ENCODE measurements around the gene PKNOX2. TPM values are rescaled to one million over a fixed set of nuclear protein-coding genes. Genes with fewer than 3 reads are reported as not detected.
"Not testable (repeated sequence)": the region's sequence is repeated elsewhere in the genome, so short reads cannot be mapped to it uniquely, and the experiment has no call there.

The PKNOX2 gene
- total RNA-seq, 2 experiments from 2014 or later, result not detected

DNA sequence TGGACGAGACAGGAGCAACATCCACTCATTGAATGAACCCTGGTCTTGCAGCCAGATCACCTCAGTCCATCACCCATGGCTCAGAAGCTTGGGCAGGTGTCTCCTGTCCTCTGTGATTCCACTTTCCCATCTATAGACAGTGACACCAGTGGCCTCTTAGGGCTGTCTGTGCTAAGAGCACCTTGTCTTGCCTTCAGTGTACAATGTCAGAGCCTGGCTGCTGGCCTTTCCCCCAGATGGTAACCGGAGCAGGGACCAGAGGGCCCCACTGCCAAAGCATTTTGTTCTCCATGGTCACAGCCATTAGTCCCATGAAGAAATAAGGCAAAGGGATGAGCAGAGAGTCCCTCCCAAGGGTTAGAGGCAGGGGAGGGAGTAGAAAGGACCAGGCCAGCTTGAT lies 35.4 kb downstream of the PKNOX2 start:
- no peak for DNase-seq
- H3K36me3 Mint-ChIP-seq, result no peaks in the 10 kb centered on the region
- no peak overlapping the region for H3K27ac Mint-ChIP-seq
- H3K4me1 Mint-ChIP-seq, result no peaks in the 10 kb centered on the region
- H3K9me3 Mint-ChIP-seq, result no peaks in the 10 kb centered on the region
- no peak overlapping the region for H3K4me3 Mint-ChIP-seq
- peaks cover 24% of the 10 kb centered on the region for H3K27me3 Mint-ChIP-seq

DNA sequence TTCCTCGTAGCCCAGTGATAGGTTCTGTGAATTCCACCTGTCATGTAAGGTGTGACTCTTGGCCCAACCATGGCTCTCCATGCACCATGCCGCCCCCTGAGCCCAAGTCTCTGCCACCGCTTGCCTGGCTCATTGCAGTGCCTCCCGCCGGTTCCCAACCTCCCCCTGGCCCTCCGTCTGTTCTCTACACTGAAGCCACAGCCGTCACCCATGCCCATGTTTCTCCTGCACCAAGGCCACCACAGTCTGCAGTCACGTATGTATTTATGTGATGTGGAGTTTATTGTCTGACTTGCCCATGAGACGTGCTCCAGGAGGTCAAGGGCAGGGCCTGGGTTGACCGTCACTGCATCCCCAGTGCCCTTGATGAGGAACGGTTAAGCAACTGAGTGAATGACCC lies 35.9 kb downstream of the PKNOX2 start:
- Mint-ChIP-seq H3K9me3 (no peaks in the 10 kb centered on the region), H3K36me3 (no peaks in the 10 kb centered on the region), H3K4me3 (no peak overlapping the region), H3K4me1 (no peaks in the 10 kb centered on the region), H3K27me3 (peaks cover 24% of the 10 kb centered on the region), H3K27ac (no peak overlapping the region)
- DNase-seq, result no peak

- H3K9me3 Mint-ChIP-seq, result no peaks in the 10 kb centered on the region
- H3K27me3 Mint-ChIP-seq, result peaks cover 24% of the 10 kb centered on the region
- no peaks in the 10 kb centered on the region for H3K4me1 Mint-ChIP-seq
- no peak for DNase-seq
- H3K36me3 Mint-ChIP-seq, result no peaks in the 10 kb centered on the region
- H3K27ac Mint-ChIP-seq, result no peak overlapping the region
- no peak overlapping the region for H3K4me3 Mint-ChIP-seq
Observed at GRCh38 chr11:125201525-125202141, 37.1 kb downstream of the PKNOX2 start.

- no peaks in the 10 kb centered on the region for H3K9me3 Mint-ChIP-seq
- no peak for DNase-seq
- no peak overlapping the region for H3K4me3 Mint-ChIP-seq
- peaks cover 24% of the 10 kb centered on the region for H3K27me3 Mint-ChIP-seq
- no peaks in the 10 kb centered on the region for H3K4me1 Mint-ChIP-seq
- no peaks in the 10 kb centered on the region for H3K36me3 Mint-ChIP-seq
- H3K27ac Mint-ChIP-seq, result no peak overlapping the region
Observed at GRCh38 chr11:125202362-125202880, 37.9 kb downstream of the PKNOX2 start.

GRCh38 chr11:125202977-125203376 lies 38.4 kb downstream of the PKNOX2 start:
- Mint-ChIP-seq H3K4me3 (no peak overlapping the region), H3K27me3 (peaks cover 21% of the 10 kb centered on the region), H3K4me1 (no peaks in the 10 kb centered on the region), H3K36me3 (no peaks in the 10 kb centered on the region), H3K27ac (no peak overlapping the region), H3K9me3 (no peaks in the 10 kb centered on the region)
- DNase-seq, result no peak

- H3K4me3 Mint-ChIP-seq, result no peak overlapping the region
- peaks cover 5% of the 10 kb centered on the region for H3K27me3 Mint-ChIP-seq
- no peaks in the 10 kb centered on the region for H3K9me3 Mint-ChIP-seq
- H3K36me3 Mint-ChIP-seq, result no peaks in the 10 kb centered on the region
- no peak overlapping the region for H3K27ac Mint-ChIP-seq
- no peak for DNase-seq
- no peaks in the 10 kb centered on the region for H3K4me1 Mint-ChIP-seq
Observed at GRCh38 chr11:125207866-125208425, 43.4 kb downstream of the PKNOX2 start.

DNA sequence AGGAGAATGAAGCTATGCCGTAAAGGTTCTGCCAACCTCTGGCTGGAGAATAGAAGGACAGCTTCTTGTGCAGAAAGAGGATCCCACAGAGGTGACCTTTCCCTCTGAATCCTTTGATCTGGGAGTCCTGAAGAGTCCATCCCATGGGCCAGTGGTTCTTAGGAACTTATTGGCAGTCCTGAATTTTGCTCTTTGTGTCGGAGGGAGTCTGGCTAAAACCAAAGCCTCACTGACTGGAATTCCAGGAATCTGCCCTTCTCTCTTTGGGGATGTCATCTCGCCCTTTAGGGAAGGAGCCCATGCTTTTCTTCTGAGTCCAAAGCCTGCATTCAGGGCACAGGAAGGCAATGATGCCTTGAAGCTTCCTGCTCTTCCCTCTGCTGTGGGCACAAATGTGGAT lies 45.5 kb downstream of the PKNOX2 start:
- DNase-seq, result no peak
- Mint-ChIP-seq H3K27me3 (peaks cover 14% of the 10 kb centered on the region), H3K4me3 (no peak overlapping the region), H3K27ac (no peak overlapping the region), H3K4me1 (no peaks in the 10 kb centered on the region), H3K36me3 (no peaks in the 10 kb centered on the region), H3K9me3 (no peaks in the 10 kb centered on the region)

DNA sequence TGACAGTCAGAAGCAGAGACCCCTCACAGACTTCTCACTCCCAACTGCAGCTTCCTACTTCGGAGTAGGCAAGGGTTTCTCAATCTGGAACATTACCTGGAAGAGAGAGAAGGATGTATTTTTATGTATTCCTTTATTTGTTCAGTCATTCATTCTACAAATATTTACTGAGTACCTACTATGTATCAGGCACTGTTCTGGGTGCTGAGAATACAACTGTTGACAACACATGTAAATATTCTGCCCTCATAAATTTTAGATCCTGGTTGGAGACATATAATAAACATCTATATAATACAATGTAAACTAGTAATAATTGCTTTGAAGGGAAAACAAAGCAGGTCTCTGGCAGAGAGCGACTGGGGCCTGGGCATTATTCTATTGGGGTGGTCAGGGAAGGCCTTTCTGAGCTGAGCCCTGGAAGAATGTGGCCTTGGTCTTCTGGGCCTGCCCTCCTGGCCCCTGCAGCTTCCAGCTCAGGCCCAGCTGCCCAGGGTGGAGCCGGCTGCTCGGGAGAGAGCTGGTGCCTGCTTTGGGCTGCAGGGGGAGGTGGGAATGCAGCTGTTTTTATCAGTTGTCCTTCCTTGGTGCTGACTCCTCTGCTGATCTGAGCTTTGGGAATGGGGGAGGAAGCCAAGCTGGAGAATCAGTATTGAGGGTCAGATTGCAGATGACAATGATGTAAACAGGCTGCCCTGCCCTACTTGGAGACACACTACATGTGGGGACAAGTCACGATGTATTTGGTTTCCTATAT lies 46.8 kb downstream of the PKNOX2 start:
- DNase-seq, result no peak
- Mint-ChIP-seq H3K4me1 (no peaks in the 10 kb centered on the region), H3K36me3 (no peaks in the 10 kb centered on the region), H3K4me3 (no peak overlapping the region), H3K9me3 (no peaks in the 10 kb centered on the region), H3K27me3 (peaks cover 14% of the 10 kb centered on the region), H3K27ac (no peak overlapping the region)

GRCh38 chr11:125211948-125212340 lies 47.4 kb downstream of the PKNOX2 start:
- H3K36me3 Mint-ChIP-seq, result no peaks in the 10 kb centered on the region
- peaks cover 15% of the 10 kb centered on the region for H3K27me3 Mint-ChIP-seq
- H3K27ac Mint-ChIP-seq, result no peak overlapping the region
- no peaks in the 10 kb centered on the region for H3K4me1 Mint-ChIP-seq
- H3K4me3 Mint-ChIP-seq, result no peak overlapping the region
- no peak for DNase-seq
- no peaks in the 10 kb centered on the region for H3K9me3 Mint-ChIP-seq

DNA sequence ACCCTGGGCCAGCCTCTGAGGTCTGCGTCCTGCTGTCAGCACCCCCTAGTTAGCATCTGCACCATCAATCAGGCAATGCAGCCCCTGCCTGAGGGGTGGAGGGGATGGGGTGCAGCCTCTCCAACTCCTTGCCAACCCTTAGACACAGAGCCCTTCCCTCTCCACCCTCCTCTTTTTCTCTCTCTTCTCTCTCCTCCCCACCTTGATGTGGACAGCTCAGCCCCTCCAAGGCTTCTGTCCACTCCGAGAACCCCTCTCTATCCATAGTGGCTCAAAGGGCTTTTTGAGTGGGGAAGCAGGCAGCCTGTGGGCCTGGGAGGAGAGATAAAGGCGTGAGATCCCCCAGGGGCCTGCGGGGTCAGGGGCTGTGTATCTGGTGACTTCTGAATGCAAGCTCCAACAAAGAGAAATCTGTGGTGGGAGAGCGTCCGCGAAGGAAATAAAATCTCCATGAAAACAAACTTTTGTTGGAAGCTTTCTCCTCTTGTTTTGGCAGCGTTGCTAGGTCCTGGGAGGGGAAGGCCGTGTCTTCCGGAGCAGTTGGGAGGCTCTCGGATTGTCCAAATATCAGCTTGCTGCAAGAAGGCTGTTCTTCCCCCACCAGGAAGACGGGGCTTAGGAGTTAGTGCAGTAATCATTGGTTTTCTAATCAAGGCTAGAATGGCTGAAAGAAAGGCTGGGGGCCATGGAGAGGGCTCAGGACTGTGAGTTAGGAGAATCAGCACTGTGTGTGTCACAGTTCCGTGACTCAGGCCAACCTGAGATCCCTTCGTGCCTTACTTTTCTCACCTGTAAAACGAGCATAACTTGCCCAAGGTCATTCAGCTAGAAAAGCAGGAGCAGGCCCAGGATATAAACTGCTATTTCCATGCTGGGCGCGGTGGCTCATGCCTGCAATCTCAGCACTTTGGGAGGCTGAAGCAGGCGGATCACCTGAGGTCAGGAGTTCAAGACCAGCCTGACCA lies 50.3 kb downstream of the PKNOX2 start:
- Mint-ChIP-seq H3K4me1 (no peaks in the 10 kb centered on the region), H3K4me3 (no peak overlapping the region), H3K36me3 (no peaks in the 10 kb centered on the region)

GRCh38 chr11:125215976-125216375 lies 51.4 kb downstream of the PKNOX2 start:
- H3K4me1 Mint-ChIP-seq, result no peaks in the 10 kb centered on the region

More for the DNA sequence above, 50.3 kb downstream of the PKNOX2 start:
- no peak for DNase-seq
- Mint-ChIP-seq H3K9me3 (no peaks in the 10 kb centered on the region), H3K27me3 (peaks cover 19% of the 10 kb centered on the region), H3K27ac (no peak overlapping the region)

DNA sequence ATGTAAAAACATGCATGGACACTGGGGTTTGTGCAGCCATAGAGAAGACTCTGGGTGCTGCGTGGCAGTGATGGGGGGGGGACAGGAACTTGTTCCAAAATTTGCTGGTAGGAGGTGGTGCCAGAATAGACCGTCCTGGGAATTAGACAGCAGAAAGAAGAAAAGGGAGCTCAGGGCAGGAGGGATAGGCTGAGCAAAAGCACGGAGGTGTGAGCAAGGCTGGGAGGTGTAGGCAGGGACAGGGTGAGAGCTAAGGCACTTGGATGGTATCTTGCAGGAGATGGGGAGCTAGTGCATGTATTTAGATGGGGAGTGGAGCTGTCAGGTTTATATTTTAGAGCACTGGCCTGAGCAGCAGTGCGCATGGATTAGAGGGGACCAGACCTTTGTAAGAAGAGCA lies 53.8 kb downstream of the PKNOX2 start:
- H3K27me3 Mint-ChIP-seq, result peaks cover 13% of the 10 kb centered on the region
- no peaks in the 10 kb centered on the region for H3K36me3 Mint-ChIP-seq
- H3K9me3 Mint-ChIP-seq, result no peaks in the 10 kb centered on the region
- H3K4me1 Mint-ChIP-seq, result no peaks in the 10 kb centered on the region
- no peak for DNase-seq
- H3K4me3 Mint-ChIP-seq, result no peak overlapping the region
- H3K27ac Mint-ChIP-seq, result no peak overlapping the region

More at GRCh38 chr11:125215976-125216375, 51.4 kb downstream of the PKNOX2 start:
- Mint-ChIP-seq H3K4me3 (no peak overlapping the region), H3K36me3 (no peaks in the 10 kb centered on the region), H3K27me3 (peaks cover 19% of the 10 kb centered on the region), H3K27ac (no peak overlapping the region), H3K9me3 (no peaks in the 10 kb centered on the region)
- DNase-seq, result no peak

- H3K4me1 Mint-ChIP-seq, result no peaks in the 10 kb centered on the region
- no peak for DNase-seq
- H3K27ac Mint-ChIP-seq, result no peak overlapping the region
- no peaks in the 10 kb centered on the region for H3K36me3 Mint-ChIP-seq
- no peak overlapping the region for H3K4me3 Mint-ChIP-seq
- H3K27me3 Mint-ChIP-seq, result peaks cover 5% of the 10 kb centered on the region
- no peaks in the 10 kb centered on the region for H3K9me3 Mint-ChIP-seq
Observed at GRCh38 chr11:125221461-125221860, 56.9 kb downstream of the PKNOX2 start.

- Mint-ChIP-seq H3K4me1 (no peaks in the 10 kb centered on the region), H3K9me3 (no peaks in the 10 kb centered on the region), H3K27ac (no peak overlapping the region), H3K27me3 (peaks cover 3% of the 10 kb centered on the region), H3K36me3 (no peaks in the 10 kb centered on the region), H3K4me3 (no peak overlapping the region)
- DNase-seq, result no peak
Observed at GRCh38 chr11:125222494-125222893, 57.9 kb downstream of the PKNOX2 start.

DNA sequence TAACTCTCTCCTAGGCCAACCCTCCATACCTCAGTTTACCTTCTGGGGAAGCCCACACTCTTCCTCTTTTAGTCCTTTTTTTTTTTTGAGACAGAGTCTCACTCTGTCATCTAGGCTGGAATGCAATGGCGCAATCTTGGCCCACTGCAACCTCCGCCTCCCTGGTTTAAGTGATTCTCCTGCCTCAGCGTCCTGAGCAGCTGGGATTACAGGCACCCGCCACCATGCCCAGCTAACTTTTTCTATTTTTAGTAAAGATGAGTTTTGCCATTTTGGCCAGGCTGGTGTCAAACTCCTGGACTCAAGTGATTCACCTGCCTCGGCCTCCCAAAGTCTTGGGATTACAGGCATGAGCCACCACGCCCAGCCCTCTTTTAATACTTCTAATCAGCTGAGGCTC lies 58.6 kb downstream of the PKNOX2 start:
- not testable (repeated sequence) for H3K9me3 Mint-ChIP-seq, DNase-seq, H3K4me3 Mint-ChIP-seq, H3K36me3 Mint-ChIP-seq, H3K27ac Mint-ChIP-seq, H3K27me3 Mint-ChIP-seq, H3K4me1 Mint-ChIP-seq

All from activated naive CD8-positive, alpha-beta T cell treated with anti-CD3 and anti-CD28 coated beads for 36 hours (primary cell).